ENCODE data around the gene TMEM185B.

- no peak for TF ChIP-seq CTCF (IDR thresholded peaks at IDR 0.05 in 8 of 11, conservative IDR thresholded peaks at IDR 0.05 in 3 of 11)
- TF ChIP-seq POLR2A (IDR thresholded peaks at IDR 0.05): no peak
- TF ChIP-seq POLR2AphosphoS5 (IDR thresholded peaks at IDR 0.05): no peak
These were observed 27.9 kb upstream of the TMEM185B start for GRCh38 chr2:120251078-120251477.
